COLO668 (cell line): ENCODE results near the gene EPB41L2.

Source experiments
- DNase-seq: peaks from one replicate; lab custom pipeline; 2025; ENCODE audit not compliant: unreplicated experiment; lab: John Stamatoyannopoulos, UW

Gene EPB41L2

GRCh38 chr6:130980310-130981032 is 82.6 kb downstream of the EPB41L2 start:
- no peak for DNase-seq

DNA sequence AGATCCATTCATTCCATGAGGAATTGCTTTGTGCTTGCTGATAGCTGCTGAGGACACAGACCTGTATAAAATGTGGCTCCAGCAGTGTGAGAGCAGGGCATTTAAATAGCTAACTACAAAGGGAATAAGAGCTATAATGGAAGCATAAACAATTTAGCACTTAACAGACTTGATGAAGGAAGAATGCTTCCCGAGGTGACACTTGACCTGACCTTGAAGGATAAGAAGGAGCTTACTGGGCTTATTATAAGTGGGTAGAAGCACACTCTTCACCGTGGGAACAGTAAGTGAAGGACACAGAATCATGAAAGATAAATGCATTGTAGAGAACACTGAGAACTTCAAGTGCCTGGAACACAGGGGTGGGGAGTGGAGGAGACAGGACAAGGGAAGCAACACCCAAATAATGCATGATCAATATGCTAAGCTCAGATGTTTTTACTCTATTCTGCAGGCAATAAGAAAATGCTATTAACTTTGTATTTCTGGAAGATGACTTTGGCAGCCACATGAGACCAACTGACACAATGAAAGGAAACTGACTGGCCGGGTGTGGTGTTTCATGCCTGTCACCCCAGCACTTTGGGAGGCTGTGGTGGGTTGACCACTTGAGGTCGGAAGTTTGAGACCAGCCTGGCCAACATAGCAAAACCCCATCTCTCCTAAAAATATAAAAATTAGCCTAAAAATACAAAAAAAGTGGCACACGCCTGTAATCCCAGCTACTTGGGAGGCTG is 84.2 kb downstream of the EPB41L2 start:
- no peak for DNase-seq

- no peak for DNase-seq
Measured at GRCh38 chr6:130978180-130978579, 84.9 kb downstream of the EPB41L2 start.

DNA sequence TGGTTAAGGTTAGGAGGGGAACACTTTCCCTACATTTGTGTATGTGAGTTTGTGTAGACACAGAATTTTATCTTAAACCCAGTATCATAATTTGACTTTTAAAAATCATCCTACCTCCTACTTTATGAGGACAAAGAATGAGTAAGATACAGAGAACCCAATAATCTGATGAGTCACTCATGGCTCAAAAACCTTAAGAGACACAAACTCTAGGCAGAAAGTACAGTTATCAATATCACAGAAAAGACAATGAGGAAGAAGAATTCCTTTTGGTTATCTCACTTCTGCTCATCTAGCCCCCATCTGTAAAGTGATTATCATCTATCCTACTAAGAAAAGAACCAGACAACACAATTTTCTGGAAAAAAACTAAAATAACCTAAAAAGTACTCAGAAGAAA is 87.7 kb downstream of the EPB41L2 start:
- no peak for DNase-seq

DNA sequence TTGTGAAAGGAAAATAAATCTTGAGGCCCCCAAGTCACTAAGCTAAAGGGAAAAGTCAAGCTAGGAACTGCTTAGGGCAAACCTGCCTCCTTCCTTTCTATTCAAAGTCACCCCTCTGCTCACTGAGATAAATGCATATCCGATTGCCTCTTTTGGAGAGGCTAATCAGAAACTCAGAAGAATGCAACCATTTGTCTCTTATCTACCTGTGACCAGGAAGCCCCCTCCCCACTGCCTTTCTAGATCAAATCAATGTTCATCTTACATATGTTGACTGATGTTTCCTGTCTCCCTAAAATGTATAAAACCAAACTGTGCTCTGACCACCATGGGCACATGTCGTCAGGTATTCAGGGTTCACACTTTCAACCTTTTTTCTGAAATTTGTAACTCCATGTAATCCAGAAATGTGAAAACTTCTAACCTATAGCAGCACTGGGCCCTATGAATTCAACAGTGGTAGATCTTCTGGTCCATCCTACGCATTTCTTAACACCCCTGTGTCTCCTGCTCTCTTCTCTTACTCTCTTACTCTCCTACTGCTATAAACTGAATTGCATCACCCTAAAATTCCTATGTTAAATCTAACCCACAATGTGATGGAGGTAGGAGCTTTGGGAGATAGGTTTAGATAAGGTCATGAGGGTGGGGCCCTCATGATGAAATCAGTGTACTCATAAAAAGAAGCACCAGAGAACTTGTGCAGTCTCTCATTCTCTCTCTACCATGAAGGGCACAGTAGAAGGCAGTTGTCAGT is 89.3 kb downstream of the EPB41L2 start:
- DNase-seq, result no peak

DNA sequence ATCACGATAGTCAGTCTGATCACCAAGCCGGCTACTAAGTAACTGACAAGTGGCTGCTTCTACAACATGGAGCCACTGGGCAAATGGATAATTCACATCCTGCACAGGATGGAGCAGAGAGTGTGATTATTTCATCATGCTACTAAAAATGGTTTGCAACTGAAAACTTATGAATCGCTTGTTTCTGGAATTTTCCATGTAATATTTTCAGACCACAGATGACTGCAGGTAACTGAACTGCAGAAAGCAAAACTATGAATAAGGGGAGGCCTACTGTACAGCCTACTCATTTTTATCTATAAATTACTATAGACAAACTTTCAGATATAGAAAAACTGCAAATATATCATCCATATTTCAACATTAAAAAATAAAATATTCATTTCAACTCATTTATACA is 91.5 kb downstream of the EPB41L2 start:
- no peak for DNase-seq

DNA sequence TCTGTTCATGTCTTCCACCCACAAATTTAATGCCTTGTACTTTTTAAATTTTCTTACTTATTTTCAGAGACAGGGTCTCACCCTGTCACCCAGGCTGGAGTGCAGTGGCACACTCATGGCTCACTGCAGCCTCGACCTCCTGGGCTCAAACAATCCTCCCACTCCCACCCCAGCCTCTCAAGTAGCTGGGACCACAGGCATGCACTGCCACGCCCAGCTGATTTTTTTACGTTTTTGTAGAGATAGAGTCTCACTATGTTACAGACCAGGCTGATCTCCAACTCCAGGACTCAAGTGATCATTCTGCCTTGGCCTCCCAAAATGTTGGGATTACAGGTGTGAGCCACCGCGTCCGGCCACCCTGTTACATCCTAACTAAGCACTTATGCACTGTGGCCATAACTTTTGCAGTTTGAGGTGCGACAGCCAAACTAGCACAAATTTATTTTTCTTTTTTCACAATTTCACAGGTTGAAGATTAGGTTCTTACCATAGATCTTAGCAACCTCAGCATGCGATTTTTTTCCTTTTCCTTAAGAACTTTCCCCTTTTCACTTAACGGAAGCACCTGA is 92.1 kb downstream of the EPB41L2 start:
- no peak for DNase-seq

GRCh38 chr6:130969791-130970491 is 93.1 kb downstream of the EPB41L2 start:
- no peak for DNase-seq

- no peak for DNase-seq
Measured at GRCh38 chr6:130969166-130969565, 93.9 kb downstream of the EPB41L2 start.

DNA sequence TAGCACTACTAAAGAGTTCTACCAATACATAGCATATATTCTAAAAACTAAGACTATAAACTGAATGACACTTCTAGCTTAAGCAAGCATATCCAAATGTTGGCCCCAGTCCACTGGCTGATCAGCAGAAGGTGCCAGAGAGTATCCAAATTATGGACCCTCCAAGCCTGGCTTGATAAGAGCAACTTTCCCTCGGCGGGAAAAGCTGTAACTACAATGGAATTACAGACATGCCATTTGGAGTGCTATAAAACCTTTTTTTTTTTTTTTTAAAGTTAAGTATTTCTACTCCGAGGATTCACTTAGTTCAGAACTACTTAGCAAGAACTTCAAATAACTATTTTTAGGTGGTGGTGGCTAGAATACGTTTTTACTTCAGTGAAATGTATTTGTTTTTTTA is 94.6 kb downstream of the EPB41L2 start:
- DNase-seq, result no peak

- no peak for DNase-seq
Measured at GRCh38 chr6:130967502-130968445, 95.3 kb downstream of the EPB41L2 start.

DNA sequence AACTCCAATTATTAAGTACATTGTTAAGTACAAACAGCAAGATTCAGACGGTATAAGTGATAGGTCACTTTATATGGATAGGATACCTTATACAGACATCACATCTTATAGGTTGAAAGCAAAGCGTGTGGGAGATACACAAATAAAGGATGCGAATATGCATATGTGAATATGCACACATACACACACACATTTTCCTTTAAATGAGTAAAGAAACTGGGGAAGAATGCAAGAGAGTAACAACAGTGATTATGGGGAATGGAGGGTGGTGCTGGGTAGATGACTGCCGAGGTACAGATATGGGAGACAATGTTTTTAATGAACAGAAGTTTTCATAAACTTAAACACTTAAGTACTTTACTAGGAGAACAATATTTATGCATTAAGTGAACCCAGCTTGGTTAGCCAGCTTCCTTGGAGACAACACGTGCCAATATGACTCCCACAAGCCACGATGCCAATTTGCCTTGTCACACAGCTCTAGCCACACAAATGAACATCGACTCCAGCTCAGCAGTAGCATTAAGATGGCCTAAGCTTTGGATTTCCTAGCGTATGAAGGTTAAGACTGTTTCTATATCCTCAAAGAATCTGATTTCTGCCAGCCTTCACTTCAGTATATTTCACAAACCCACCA is 96.6 kb downstream of the EPB41L2 start:
- no peak for DNase-seq

- DNase-seq, result no peak
Measured at GRCh38 chr6:130965656-130966055, 97.4 kb downstream of the EPB41L2 start.

- DNase-seq, result no peak
Measured at GRCh38 chr6:130964808-130965604, 98.0 kb downstream of the EPB41L2 start.

DNA sequence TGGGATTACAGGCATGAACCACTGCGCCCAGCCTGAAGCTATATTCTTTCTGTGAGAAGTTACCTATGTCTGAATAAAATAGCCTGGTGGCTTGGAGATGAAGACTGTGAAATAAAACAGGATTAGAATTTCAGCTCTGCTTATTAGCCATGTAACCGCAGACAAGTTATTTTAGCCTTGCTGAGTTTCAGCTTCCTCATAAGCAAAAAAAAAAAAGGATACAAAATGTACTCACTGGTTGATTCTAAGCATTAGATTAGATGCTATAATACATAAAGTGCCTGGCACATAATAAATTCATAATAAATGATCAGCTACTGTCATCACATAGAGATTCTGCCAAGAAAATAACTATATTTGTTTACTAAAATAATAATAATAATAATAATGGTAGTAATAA is 98.8 kb downstream of the EPB41L2 start:
- DNase-seq, result no peak

- no peak for DNase-seq
Measured at GRCh38 chr6:130962966-130963365, 100.1 kb downstream of the EPB41L2 start.

DNA sequence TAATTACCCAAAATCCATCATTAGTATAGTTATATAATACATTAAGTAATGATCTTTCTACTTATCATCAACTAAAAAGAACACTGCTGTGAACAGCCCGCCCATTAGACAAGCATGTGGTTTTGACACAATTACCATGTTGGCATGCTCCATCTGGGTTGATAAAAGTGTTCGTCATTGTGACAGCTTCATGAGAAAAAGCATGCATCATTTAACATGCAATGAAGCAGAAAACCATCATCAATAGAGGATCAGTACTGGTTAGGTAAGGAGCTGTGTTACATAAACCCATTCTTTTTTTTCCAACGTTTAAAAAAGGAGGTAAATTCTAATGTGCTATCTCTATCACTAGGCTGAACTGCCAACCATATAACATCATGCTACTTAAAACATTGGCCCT is 101.9 kb downstream of the EPB41L2 start:
- no peak for DNase-seq

DNA sequence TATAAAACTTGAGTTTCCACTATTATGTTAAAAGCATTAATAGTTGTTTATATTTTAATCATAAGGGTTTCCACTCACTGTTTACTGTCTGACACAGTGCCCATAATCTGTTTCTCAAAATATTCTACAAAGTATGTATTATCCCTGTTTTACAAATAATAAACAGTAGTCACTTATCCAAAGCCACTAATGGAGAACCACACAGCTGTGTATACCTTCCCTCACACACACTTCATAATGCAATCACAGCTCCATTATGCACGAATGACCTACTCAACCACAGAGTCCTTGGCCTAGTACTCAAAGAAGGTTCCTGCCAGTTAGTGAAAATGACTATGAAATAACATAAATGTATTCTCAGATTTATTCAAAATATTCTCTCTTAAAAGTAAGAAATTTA is 103.1 kb downstream of the EPB41L2 start:
- no peak for DNase-seq

GRCh38 chr6:130958468-130958867 is 104.6 kb downstream of the EPB41L2 start:
- no peak for DNase-seq
